PC-3 (cell line): ENCODE measurements around the gene SH3D19. TPM values are rescaled to one million over a fixed set of nuclear protein-coding genes. Genes with fewer than 3 reads are reported as not detected.
"Not testable (repeated sequence)": the region's sequence is repeated elsewhere in the genome, so short reads cannot be mapped to it uniquely, and the experiment has no call there.

Experiments
- ATAC-seq: fragments of 200-7000 bp; cut with Tn5 transposase; 2 replicates; pipeline ENCODE4 v1.9.1; 2020; ENCODE audit warnings: mild to moderate bottlenecking, moderate library complexity
- BruUV-seq: library from RNA; stranded (reverse); fragments of 400-500 nt; replicated peaks from 2 replicates; lab custom pipeline; 2021; lab: Mats Ljungman, UMichigan
- CTCF ChIA-PET: fragments of 300-600 bp; sonication (Branson Sonifier 250); formaldehyde crosslinking; loops from one replicate; lab custom pipeline; 2022; ENCODE audit warnings: antibody characterized with exemption; lab: Charles Lee
- POLR2A ChIA-PET: fragments of 300-600 bp; sonication (Branson Sonifier 250); formaldehyde crosslinking; loops from one replicate; lab custom pipeline; 2022; ENCODE audit warnings: antibody characterized with exemption; ENCODE audit not compliant: unreplicated experiment; lab: Charles Lee
- DNase-seq: peaks from one replicate; pipeline ENCODE4 v3.0.0-alpha.2; 2015
- H2AFZ ChIP-seq: fragments of 300-600 bp; sonication (generic); 2 replicates; pipeline ENCODE4 v1.6.0; 2016; ENCODE audit warnings: antibody characterized with exemption, low read length
- H3F3A ChIP-seq: fragments of 300-600 bp; sonication (generic); one replicate; pipeline ENCODE4 v1.6.0; 2017; ENCODE audit warnings: antibody characterized with exemption, low read length, control low read depth, mild to moderate bottlenecking; ENCODE audit not compliant: unreplicated experiment
- H3K27ac ChIP-seq: fragments of 300-600 bp; sonication (generic); 2 replicates; pipeline ENCODE4 v1.5.1; 2016; ENCODE audit warnings: mild to moderate bottlenecking, low read length
- H3K27me3 ChIP-seq: fragments of 300-600 bp; sonication (generic); 2 replicates; pipeline ENCODE4 v1.6.1; 2016; ENCODE audit warnings: low read length, mixed read lengths
- H3K36me3 ChIP-seq: fragments of 300-600 bp; sonication (generic); 2 replicates; pipeline ENCODE4 v1.6.1; 2016; ENCODE audit warnings: low read depth, mixed run types, low read length, mixed read lengths
- H3K4me1 ChIP-seq: fragments of 300-600 bp; sonication (generic); 2 replicates; pipeline ENCODE4 v1.5.1; 2016; ENCODE audit warnings: low read length; ENCODE audit not compliant: insufficient read depth
- H3K4me2 ChIP-seq: fragments of 300-600 bp; sonication (generic); 2 replicates; pipeline ENCODE4 v1.6.0; 2016; ENCODE audit warnings: low read length
- H3K4me3 ChIP-seq: fragments of 300-600 bp; sonication (generic); 2 replicates; pipeline ENCODE4 v1.5.1; 2016; ENCODE audit warnings: mild to moderate bottlenecking, low read length, mixed read lengths
- H3K79me2 ChIP-seq: fragments of 300-600 bp; sonication (generic); 2 replicates; pipeline ENCODE4 v1.6.1; 2017; ENCODE audit warnings: low read length, mixed read lengths
- H3K9ac ChIP-seq: fragments of 300-600 bp; sonication (generic); 2 replicates; pipeline ENCODE4 v1.6.0; 2016; ENCODE audit warnings: mild to moderate bottlenecking, low read length
- H3K9me2 ChIP-seq: fragments of 300-600 bp; sonication (generic); replicated peaks from 2 replicates; pipeline ENCODE4 v1.6.1; 2016; ENCODE audit warnings: mixed run types, low read length, mixed read lengths
- H3K9me3 ChIP-seq: fragments of 300-600 bp; sonication (generic); 2 replicates; pipeline ENCODE4 v1.6.1; 2016; ENCODE audit warnings: low read length, mixed read lengths
- H4K20me1 ChIP-seq: fragments of 300-600 bp; sonication (generic); 2 replicates; pipeline ENCODE4 v1.6.1; 2016; ENCODE audit warnings: low read length, mixed read lengths
- EZH2 ChIP-seq: fragments of 300-600 bp; sonication (generic); IDR thresholded peaks from one replicate; pipeline ENCODE4 v1.6.1; 2017; ENCODE audit warnings: antibody characterized with exemption, mild to moderate bottlenecking, low read length; ENCODE audit not compliant: unreplicated experiment
- EZH2phosphoT487 ChIP-seq: fragments of 300-600 bp; sonication (generic); IDR thresholded peaks from 2 replicates; pipeline ENCODE4 v1.6.1; 2018; ENCODE audit warnings: mild to moderate bottlenecking, antibody characterized with exemption, low read length, borderline replicate concordance
- intact Hi-C: fragments of 100-400 bp; cut with micrococcal nuclease; formaldehyde crosslinking; loops from 2 replicates; pipeline ENCODE4 v1.9.0; 2023
- total RNA-seq: library from RNA; depleted of rRNA; stranded (reverse); fragments of >200 nt; gene quantifications from 2 replicates; pipeline ENCODE4 v1.2.3, GENCODE V29; 2014; rRNA removed
- TF ChIP-seq, protein P1 (sequence below): fragments of 300-600 bp; sonication (generic); conservative IDR thresholded peaks from 2 replicates; pipeline ENCODE4 v1.5.1; 2017; ENCODE audit warnings: antibody characterized with exemption, low read depth, mild to moderate bottlenecking, low read length

Gene SH3D19
- total RNA-seq, 1 experiment from 2014 or later: 30.1 TPM

DNA sequence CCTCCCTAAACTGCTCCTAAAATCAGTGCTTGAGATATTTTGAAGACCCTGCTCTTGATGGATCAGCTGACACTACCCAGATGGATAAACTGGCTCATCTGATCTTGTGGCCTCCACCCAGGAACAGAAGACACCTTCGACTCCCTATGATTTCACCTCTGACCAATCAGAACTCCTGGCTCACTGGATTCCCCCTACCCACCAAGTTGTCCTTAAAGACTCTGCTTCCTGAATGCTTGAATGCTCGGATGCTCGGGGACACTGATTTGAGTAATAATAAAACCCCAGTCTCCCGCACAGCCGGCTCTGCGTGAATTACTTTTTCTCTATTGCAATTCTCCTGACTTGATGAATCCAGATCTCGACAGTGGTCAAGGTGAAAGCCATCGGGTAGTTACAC is 237.9 kb downstream of the SH3D19 start:
- Histone ChIP-seq H3K27me3 (no peaks in the 10 kb centered on the region), H2AFZ (no peak overlapping the region), H3F3A (no peaks in the 10 kb centered on the region), H3K4me3 (no peak overlapping the region), H3K79me2 (no peaks in the 10 kb centered on the region), H3K36me3 (no peaks in the 10 kb centered on the region), H3K4me1 (no peaks in the 10 kb centered on the region), H3K9ac (no peak overlapping the region), H3K4me2 (no peak overlapping the region), H3K9me3 (no peaks in the 10 kb centered on the region), H3K9me2 (no peaks in the 10 kb centered on the region), H3K27ac (no peak overlapping the region), H4K20me1 (no peaks in the 10 kb centered on the region)
- intact Hi-C loops: no loop called here
- ATAC-seq (no peak), DNase-seq (no peak)
- ChIA-PET CTCF (no interaction called here), POLR2A (no interaction called here)
- no peak for TF ChIP-seq EZH2phosphoT487
- TF ChIP-seq, protein P1, sequence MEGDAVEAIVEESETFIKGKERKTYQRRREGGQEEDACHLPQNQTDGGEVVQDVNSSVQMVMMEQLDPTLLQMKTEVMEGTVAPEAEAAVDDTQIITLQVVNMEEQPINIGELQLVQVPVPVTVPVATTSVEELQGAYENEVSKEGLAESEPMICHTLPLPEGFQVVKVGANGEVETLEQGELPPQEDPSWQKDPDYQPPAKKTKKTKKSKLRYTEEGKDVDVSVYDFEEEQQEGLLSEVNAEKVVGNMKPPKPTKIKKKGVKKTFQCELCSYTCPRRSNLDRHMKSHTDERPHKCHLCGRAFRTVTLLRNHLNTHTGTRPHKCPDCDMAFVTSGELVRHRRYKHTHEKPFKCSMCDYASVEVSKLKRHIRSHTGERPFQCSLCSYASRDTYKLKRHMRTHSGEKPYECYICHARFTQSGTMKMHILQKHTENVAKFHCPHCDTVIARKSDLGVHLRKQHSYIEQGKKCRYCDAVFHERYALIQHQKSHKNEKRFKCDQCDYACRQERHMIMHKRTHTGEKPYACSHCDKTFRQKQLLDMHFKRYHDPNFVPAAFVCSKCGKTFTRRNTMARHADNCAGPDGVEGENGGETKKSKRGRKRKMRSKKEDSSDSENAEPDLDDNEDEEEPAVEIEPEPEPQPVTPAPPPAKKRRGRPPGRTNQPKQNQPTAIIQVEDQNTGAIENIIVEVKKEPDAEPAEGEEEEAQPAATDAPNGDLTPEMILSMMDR: no peak
- no peak for TF ChIP-seq EZH2
- no TSS peak for BruUV-seq

DNA sequence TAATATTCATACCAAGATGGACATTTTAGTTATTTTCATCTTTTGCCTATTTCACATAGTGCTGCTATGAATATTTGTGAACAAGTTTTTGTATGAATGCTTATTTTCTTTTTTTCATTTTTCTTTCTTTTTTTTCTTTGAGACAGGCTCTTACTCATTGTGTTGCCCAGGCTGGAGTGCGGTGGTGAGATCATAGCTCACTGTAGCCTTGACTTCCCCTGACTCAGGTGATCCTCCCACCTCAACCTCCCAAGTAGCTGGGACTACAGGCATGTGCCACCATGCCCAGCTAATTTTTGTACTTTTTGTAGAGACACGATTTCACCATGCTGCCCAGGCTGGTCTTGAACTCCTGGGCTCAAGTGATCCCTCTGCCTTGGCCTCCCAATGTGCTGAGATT is 247.4 kb downstream of the SH3D19 start:
- H3K9ac ChIP-seq, H3K27me3 ChIP-seq, DNase-seq, CTCF ChIA-PET, H3K9me3 ChIP-seq, H3K4me3 ChIP-seq, H3K4me1 ChIP-seq, H2AFZ ChIP-seq, H3K79me2 ChIP-seq, H3K36me3 ChIP-seq, ATAC-seq, H3K9me2 ChIP-seq, BruUV-seq, H3K27ac ChIP-seq, intact Hi-C loops, H4K20me1 ChIP-seq, H3K4me2 ChIP-seq, H3F3A ChIP-seq: not testable (repeated sequence)
- POLR2A ChIA-PET: interaction anchor here (0.5 kb wide), 1 partner anchor 8 kb away, joined by 3 read pairs; no protein-coding TSS in a partner anchor

DNA sequence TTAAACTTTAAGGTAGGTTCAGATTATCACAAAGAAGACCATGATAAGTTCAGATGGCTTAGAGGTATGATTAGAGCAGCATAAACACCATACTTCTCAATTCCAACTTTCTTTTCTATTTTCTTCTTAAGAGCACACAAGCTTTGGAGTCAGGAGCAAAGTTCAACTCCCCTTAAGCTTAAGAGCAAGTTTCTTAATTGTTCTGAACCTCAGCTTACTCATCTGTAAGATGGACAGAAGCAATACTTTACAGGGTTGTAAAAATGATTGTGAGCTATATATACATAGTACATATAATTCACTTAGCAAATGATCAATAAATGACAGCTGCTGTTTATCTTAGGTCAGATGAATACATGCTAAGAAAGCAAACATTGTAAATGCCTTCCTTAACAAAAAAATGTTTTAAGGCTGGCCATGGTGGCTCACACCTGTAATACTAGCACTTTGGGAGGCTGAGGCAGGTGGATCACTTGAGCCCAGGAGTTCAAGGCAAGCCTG is 250.9 kb downstream of the SH3D19 start:
- no TSS peak for BruUV-seq
- DNase-seq (no peak), ATAC-seq (no peak)
- Histone ChIP-seq H3K9me2 (no peaks in the 10 kb centered on the region), H3K4me3 (no peak overlapping the region), H3K36me3 (no peaks in the 10 kb centered on the region), H3K9ac (no peak overlapping the region), H2AFZ (no peak overlapping the region), H3F3A (no peaks in the 10 kb centered on the region), H3K79me2 (no peaks in the 10 kb centered on the region), H3K4me1 (no peaks in the 10 kb centered on the region), H3K4me2 (no peak overlapping the region), H3K27ac (no peak overlapping the region), H3K27me3 (no peaks in the 10 kb centered on the region), H4K20me1 (no peaks in the 10 kb centered on the region), H3K9me3 (no peaks in the 10 kb centered on the region)
- POLR2A ChIA-PET: no interaction called here
- TF ChIP-seq EZH2: no peak
- TF ChIP-seq EZH2phosphoT487: no peak
- TF ChIP-seq, protein P1: no peak
- CTCF ChIA-PET: no interaction called here
- intact Hi-C loops: no loop called here

Other genes with a start within 250 kb of the SH3D19 start
- gene RPS3A, start 226.0 kb downstream of the SH3D19 start, total RNA-seq: 560 and 571 TPM in 2 replicates
- not detected in 2 replicates for gene PRSS48, start 48.4 kb downstream of the SH3D19 start, total RNA-seq
- 11.3 and 13.8 TPM in 2 replicates for gene FHIP1A, start 83.6 kb upstream of the SH3D19 start, total RNA-seq